ENCODE measurements around the gene LRRC4. TPM values are rescaled to one million over a fixed set of nuclear protein-coding genes. Genes with fewer than 3 reads are reported as not detected.
A peak's percentile ranks its signal among the peaks of the same experiment; 100 is the strongest.

The LRRC4 gene
- total and polyA plus RNA-seq, 8 donors: 5.7 to 24.4 (median 13.8) TPM

DNA sequence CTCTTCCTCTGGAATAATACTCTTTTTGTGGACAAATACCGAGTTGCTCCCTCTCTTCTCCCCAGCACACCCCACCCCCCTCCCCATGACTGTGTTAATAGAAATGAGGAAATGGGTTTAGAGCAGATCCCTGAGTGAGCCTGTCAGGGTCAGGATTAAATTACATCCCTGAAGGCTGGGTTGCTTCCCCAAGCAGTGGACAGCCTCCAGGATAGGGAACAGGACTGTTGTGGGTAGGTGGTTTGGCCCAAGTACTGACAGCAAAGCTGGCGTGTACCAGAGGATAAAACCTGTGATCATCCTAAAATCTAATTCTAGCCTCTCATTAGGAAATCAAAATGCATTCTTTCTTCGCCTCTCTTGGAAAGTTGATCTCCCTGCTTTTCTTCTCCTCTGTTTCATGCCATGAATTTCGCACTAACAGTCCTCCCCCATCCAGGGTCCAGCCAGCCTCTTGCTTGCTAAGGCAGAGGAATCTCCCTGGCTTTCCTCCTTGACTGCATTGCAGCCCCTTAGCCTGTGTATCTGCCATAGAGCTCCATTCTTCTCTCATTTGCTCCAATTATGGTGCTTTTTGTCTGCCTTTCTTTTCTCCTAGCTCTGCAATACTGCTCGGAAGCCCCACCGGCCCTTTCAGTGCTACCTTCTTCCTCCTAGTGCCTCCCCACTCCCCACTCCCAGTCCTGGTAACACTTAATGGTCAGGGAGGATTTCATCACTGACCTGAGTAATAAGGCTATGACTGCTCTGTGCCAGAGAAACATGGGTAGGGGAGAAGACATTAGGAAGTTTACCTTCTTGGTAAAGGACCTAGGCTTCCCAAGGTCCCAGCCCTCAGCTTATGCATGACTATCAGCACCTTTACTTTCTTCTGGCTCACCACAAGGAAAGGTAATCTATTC lies 8.4 kb downstream of the LRRC4 start:
- H3K27ac ChIP-seq: peak overlapping the region; percentile 37 to 40
- ATAC-seq: peak; percentile 30

DNA sequence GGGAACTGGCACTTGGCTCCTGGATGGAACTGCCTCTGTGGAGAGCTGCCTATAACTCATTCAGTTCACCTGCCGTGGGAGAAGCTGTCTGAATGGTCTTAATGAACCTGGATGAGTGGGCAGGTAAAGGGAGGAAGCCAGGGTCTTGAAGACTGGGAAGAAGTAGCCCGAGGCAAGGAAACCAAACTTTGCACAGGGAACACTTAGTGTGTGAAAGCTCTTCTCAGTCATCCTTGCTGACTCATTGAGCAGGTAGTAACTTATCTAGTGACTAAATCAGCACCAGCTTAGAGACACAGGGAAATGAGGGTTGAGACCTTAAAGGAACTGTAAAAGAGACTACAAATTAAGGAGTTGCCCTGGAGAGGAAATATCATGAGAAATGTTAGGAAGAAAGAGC lies 9.9 kb downstream of the LRRC4 start:
- Histone ChIP-seq H3K27me3 (no peaks in the 10 kb centered on the region), H3K36me3 (peaks cover 0 to 16% of the 10 kb centered on the region in 2 donors), H3K4me1 (peaks cover 25 to 78% of the 10 kb centered on the region in 2 donors), H3K27ac (no peak overlapping the region), H3K4me3 (no peak overlapping the region), H3K9me3 (no peaks in the 10 kb centered on the region)
- no peak for ATAC-seq
- intact Hi-C loops (cut with DNase I): no loop called here
- TF ChIP-seq, protein P1, sequence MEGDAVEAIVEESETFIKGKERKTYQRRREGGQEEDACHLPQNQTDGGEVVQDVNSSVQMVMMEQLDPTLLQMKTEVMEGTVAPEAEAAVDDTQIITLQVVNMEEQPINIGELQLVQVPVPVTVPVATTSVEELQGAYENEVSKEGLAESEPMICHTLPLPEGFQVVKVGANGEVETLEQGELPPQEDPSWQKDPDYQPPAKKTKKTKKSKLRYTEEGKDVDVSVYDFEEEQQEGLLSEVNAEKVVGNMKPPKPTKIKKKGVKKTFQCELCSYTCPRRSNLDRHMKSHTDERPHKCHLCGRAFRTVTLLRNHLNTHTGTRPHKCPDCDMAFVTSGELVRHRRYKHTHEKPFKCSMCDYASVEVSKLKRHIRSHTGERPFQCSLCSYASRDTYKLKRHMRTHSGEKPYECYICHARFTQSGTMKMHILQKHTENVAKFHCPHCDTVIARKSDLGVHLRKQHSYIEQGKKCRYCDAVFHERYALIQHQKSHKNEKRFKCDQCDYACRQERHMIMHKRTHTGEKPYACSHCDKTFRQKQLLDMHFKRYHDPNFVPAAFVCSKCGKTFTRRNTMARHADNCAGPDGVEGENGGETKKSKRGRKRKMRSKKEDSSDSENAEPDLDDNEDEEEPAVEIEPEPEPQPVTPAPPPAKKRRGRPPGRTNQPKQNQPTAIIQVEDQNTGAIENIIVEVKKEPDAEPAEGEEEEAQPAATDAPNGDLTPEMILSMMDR (IDR thresholded peaks at IDR 0.05): no peak
- DNase-seq: no peak

More for the DNA sequence above, 8.4 kb downstream of the LRRC4 start:
- Histone ChIP-seq H3K4me3 (no peak overlapping the region), H3K36me3 (peaks cover 0 to 16% of the 10 kb centered on the region in 2 donors), H3K4me1 (peaks cover 18 to 78% of the 10 kb centered on the region in 2 donors), H3K27me3 (no peaks in the 10 kb centered on the region), H3K9me3 (no peaks in the 10 kb centered on the region)
- no peak for DNase-seq
- TF ChIP-seq, protein P1 (IDR thresholded peaks at IDR 0.05): no peak
- intact Hi-C loops (cut with DNase I): no loop called here

DNA sequence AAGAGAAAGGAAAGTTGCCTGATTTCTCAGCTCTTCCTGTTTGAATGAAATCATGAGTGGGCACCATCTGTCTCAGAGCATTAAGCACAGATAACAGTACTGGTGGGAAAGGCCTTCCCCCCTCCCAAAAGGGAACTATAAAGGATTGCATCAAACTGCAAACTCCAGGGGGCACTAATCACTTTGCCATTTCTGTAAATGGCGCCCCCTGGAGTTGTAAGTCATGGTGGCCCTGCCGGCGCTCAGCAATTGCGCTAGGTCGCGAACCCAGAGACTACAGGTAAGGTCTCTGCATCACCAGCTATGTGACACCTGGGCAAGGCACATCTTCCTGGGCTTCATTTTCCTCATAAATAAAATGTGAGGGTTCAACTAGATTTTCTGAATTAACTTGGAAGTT lies 11.1 kb downstream of the LRRC4 start:
- H3K4me1 ChIP-seq: peaks cover 19 to 74% of the 10 kb centered on the region in 2 donors
- peaks cover 0 to 16% of the 10 kb centered on the region in 2 donors for H3K36me3 ChIP-seq
- ATAC-seq: no peak
- intact Hi-C loops (cut with DNase I): no loop called here
- H3K27me3 ChIP-seq: no peaks in the 10 kb centered on the region
- H3K9me3 ChIP-seq: no peaks in the 10 kb centered on the region
- no peak for DNase-seq
- TF ChIP-seq, protein P1 (IDR thresholded peaks at IDR 0.05): no peak
- no peak overlapping the region for H3K4me3 ChIP-seq
- no peak overlapping the region for H3K27ac ChIP-seq

DNA sequence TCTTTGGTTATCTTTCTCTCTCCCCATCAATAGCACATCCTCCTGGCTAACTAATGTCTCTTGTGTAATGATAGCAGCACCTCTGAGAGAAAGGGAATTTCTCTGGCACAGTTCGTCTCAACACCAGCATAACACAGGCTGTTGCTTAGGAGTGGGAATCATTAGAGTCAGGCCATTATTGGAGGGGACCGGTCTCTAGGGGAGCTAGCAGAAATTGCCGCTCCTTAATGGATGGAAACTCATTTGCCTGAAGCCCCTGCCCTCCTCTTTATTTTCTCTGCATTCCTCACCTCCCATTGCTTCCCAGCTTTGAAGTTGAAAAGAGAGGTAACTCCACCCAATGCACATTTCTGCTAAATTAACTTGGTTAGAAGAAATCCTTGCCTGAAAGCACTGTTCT lies 11.9 kb downstream of the LRRC4 start:
- H3K9me3 ChIP-seq: no peaks in the 10 kb centered on the region
- H3K4me3 ChIP-seq: no peak overlapping the region
- H3K27ac ChIP-seq: peak overlapping the region in 1 of 2 donors; percentile 28
- DNase-seq (no peak), ATAC-seq (no peak)
- TF ChIP-seq, protein P1 (IDR thresholded peaks at IDR 0.05): no peak
- H3K27me3 ChIP-seq: no peaks in the 10 kb centered on the region
- intact Hi-C loops (cut with DNase I): no loop called here
- peaks cover 19 to 72% of the 10 kb centered on the region in 2 donors for H3K4me1 ChIP-seq
- peaks cover 0 to 18% of the 10 kb centered on the region in 2 donors for H3K36me3 ChIP-seq
